Large intestine (tissue), 3 donors: ENCODE data around the gene CCDC134. TPM values are rescaled to one million over a fixed set of nuclear protein-coding genes. Genes with fewer than 3 reads are reported as not detected.
A peak's percentile ranks its signal among the peaks of the same experiment; 100 is the strongest.

ENCODE experiments used
- DNase-seq, 2 donors: peaks; one replicate each; pipeline versions ENCODE4 v3.0.0 to v3.0.0-alpha.2; 2013
- H3K27ac ChIP-seq: one replicate; pipeline ENCODE4 v1.5.1; 2013; ENCODE audit warnings: low read length
- H3K27me3 ChIP-seq: 2 replicates; pipeline ENCODE4 v1.6.1; 2013; ENCODE audit warnings: low read length; ENCODE audit not compliant: control insufficient read depth, insufficient read depth
- H3K36me3 ChIP-seq: 2 replicates; pipeline ENCODE4 v1.6.1; 2013; ENCODE audit warnings: low read length; ENCODE audit not compliant: control insufficient read depth, insufficient read depth
- H3K4me1 ChIP-seq: one replicate; pipeline ENCODE4 v1.6.1; 2013; ENCODE audit warnings: low read length; ENCODE audit not compliant: control insufficient read depth, insufficient read depth
- H3K4me3 ChIP-seq: one replicate; pipeline ENCODE4 v1.5.1; 2013; ENCODE audit warnings: low read length
- H3K9me3 ChIP-seq: one replicate; pipeline ENCODE4 v1.6.1; 2013; ENCODE audit warnings: mild to moderate bottlenecking, low read depth, low read length, moderate library complexity; ENCODE audit not compliant: control insufficient read depth
- WGBS: methylation state at CpG from one replicate; pipeline ENCODE4 v1.1.5; 2013; ENCODE audit warnings: low lambda C conversion rate; ENCODE audit not compliant: insufficient coverage; 5-methylcytosine and 5-hydroxymethylcytosine counted together
- polyA plus RNA-seq: library from polyadenylated mRNA; unstranded; fragments of 120-200 nt; gene quantifications from one replicate; pipeline ENCODE4 v1.2.1, GENCODE V29; 2013

CCDC134 gene
- polyA plus RNA-seq, 1 donor, result 7.2 TPM

- DNase-seq, result no peak
- WGBS, result 100% methylated on average over 1 of the region's 12 CpGs
- Histone ChIP-seq H3K9me3 (no peaks in the 10 kb centered on the region), H3K27me3 (no peaks in the 10 kb centered on the region), H3K4me3 (no peak overlapping the region), H3K4me1 (peaks cover 11% of the 10 kb centered on the region), H3K27ac (no peak overlapping the region), H3K36me3 (peaks cover 21% of the 10 kb centered on the region)
These were observed 21.2 kb downstream of the CCDC134 start for GRCh38 chr22:41821471-41822316.

DNA sequence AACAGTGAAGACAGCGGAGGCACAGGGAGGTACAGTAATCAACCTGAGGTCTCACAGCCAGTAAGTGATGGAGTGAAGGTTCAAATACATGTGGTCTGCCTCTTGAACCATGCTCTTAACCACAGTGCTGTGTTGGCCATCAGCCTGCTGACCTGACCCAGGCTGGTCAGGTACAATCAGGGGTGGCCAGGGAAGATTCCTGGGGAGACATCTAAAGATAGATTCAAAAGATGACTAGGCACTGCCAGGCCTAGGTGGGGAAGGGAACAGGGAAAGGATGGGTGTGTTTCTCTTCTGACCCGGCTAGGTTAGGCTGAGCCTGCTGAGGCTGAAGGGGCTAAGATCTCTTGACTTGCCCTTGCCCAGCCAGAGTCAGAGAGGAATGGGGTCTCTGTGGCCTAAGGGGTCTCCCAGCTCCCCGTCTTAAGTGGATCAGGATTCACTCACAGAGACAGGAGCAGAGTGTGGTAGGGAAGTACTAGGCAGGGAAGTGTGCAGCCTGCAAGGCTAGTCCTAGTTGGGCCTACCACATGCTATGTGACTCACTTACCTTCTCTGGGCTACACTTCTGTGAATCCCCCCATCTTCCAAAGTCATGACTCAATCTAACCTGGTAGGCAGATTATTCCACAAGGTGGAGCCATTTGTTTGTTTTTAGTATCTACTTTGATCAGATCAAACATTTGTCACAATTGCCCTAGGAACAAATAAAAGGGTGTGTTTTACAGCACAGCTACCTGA is 22.0 kb downstream of the CCDC134 start:
- Histone ChIP-seq H3K36me3 (peaks cover 21% of the 10 kb centered on the region), H3K27me3 (no peaks in the 10 kb centered on the region), H3K27ac (no peak overlapping the region), H3K4me3 (no peak overlapping the region), H3K4me1 (peaks cover 14% of the 10 kb centered on the region), H3K9me3 (no peaks in the 10 kb centered on the region)
- DNase-seq, result peak; percentile 22 to 61
- WGBS, result 100% methylated on average over 1 of the region's 3 CpGs

GRCh38 chr22:41823797-41824196 is 23.3 kb downstream of the CCDC134 start:
- no peak overlapping the region for H3K27ac ChIP-seq
- H3K27me3 ChIP-seq, result no peaks in the 10 kb centered on the region
- H3K4me3 ChIP-seq, result no peak overlapping the region
- 0% methylated on average over 1 of the region's 6 CpGs for WGBS
- DNase-seq, result no peak
- H3K4me1 ChIP-seq, result peaks cover 14% of the 10 kb centered on the region
- H3K36me3 ChIP-seq, result peaks cover 21% of the 10 kb centered on the region
- H3K9me3 ChIP-seq, result no peaks in the 10 kb centered on the region

DNA sequence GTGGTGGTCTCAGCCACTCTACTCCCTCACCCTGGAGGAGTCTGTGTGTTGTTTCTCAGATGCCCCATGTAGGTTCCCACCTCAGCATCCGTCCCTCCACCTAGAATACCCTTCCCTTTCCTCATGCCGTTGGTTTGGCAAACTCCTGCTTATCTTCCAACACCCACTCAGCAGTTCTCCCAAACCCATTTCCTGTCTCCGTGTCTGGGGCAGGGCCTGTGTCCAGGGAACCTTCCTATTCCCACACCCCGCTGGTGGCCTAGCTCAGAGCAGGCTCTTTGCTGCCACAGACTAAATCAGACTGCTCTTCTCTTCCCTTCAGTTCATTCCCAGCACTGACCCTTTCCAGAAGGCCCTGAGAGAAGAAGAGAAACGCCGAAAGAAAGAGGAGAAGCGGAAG is 24.9 kb downstream of the CCDC134 start:
- DNase-seq, result no peak

DNA sequence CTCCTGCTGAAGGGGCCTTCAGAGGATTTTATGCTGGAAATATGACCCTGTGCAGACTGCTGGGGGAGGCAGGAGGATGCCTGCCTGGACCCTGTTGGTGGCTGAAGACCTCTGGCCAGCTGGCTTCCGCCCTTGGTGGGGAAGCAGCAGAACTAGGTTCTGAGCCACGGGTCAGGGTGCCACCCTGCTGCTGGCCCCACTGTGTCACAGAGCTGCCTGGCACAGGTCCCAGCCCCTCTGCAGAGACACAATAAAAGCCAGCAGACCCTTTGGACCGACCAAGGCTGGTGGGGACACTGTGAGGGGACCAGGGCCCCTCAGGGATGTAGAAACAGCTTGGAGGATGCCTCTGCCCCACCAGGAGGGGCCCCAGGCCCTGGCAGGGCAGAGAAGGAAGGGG is 25.5 kb downstream of the CCDC134 start:
- Histone ChIP-seq H3K27me3 (no peaks in the 10 kb centered on the region), H3K9me3 (no peaks in the 10 kb centered on the region), H3K4me1 (peaks cover 14% of the 10 kb centered on the region), H3K4me3 (no peak overlapping the region), H3K36me3 (peaks cover 17% of the 10 kb centered on the region), H3K27ac (no peak overlapping the region)
- no CpG with 5 or more reads among the region's 3 CpGs for WGBS
- DNase-seq, result no peak

More for the DNA sequence above, 24.9 kb downstream of the CCDC134 start:
- H3K27ac ChIP-seq, result no peak overlapping the region
- no peak overlapping the region for H3K4me3 ChIP-seq
- peaks cover 17% of the 10 kb centered on the region for H3K36me3 ChIP-seq
- WGBS, result 100% methylated on average over 2 of the region's 7 CpGs
- no peaks in the 10 kb centered on the region for H3K27me3 ChIP-seq
- H3K9me3 ChIP-seq, result no peaks in the 10 kb centered on the region
- H3K4me1 ChIP-seq, result peaks cover 14% of the 10 kb centered on the region

GRCh38 chr22:41826430-41827383 is 26.2 kb downstream of the CCDC134 start:
- no CpG with 5 or more reads among the region's 11 CpGs for WGBS
- no peak for DNase-seq

GRCh38 chr22:41827671-41828070 is 27.2 kb downstream of the CCDC134 start:
- Histone ChIP-seq H3K9me3 (no peaks in the 10 kb centered on the region), H3K27me3 (no peaks in the 10 kb centered on the region), H3K27ac (no peak overlapping the region), H3K4me1 (peaks cover 14% of the 10 kb centered on the region), H3K36me3 (peaks cover 17% of the 10 kb centered on the region), H3K4me3 (no peak overlapping the region)
- no CpG with 5 or more reads among the region's 6 CpGs for WGBS
- no peak for DNase-seq

More at GRCh38 chr22:41826430-41827383, 26.2 kb downstream of the CCDC134 start:
- Histone ChIP-seq H3K27ac (no peak overlapping the region), H3K4me1 (peaks cover 14% of the 10 kb centered on the region), H3K36me3 (peaks cover 17% of the 10 kb centered on the region), H3K9me3 (no peaks in the 10 kb centered on the region), H3K4me3 (no peak overlapping the region), H3K27me3 (no peaks in the 10 kb centered on the region)

- no peak overlapping the region for H3K27ac ChIP-seq
- peaks cover 14% of the 10 kb centered on the region for H3K4me1 ChIP-seq
- no peak overlapping the region for H3K4me3 ChIP-seq
- H3K9me3 ChIP-seq, result no peaks in the 10 kb centered on the region
- DNase-seq, result peak in 1 of 2 donors; percentile 66
- H3K36me3 ChIP-seq, result peaks cover 15% of the 10 kb centered on the region
- no peaks in the 10 kb centered on the region for H3K27me3 ChIP-seq
- no CpG with 5 or more reads among the region's 4 CpGs for WGBS
These were observed 28.0 kb downstream of the CCDC134 start for GRCh38 chr22:41828516-41828915.

GRCh38 chr22:41830174-41830573 is 29.7 kb downstream of the CCDC134 start:
- Histone ChIP-seq H3K27ac (no peak overlapping the region), H3K9me3 (no peaks in the 10 kb centered on the region), H3K4me1 (peaks cover 23% of the 10 kb centered on the region), H3K36me3 (peaks cover 9% of the 10 kb centered on the region), H3K27me3 (no peaks in the 10 kb centered on the region), H3K4me3 (no peak overlapping the region)
- WGBS, result no CpG with 5 or more reads among the region's 3 CpGs
- DNase-seq, result no peak

DNA sequence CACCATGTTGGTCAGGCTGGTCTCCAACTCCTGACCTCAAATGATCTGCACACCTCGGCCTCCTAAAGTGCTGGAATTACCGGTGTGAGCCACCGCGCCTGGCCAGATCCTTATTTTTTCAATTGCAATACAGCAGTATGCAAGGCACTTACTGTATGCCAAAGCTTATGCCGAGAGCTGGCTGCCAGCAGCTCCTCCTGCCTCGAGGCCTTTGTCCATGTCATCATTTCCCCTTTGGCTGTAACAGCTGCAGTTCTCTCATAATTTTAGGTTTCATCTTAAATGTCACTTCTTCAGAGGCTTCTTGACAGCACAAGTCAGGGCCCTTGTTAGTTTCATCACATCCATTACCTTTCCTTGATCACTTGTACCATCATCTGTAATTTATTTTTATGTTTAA is 30.9 kb downstream of the CCDC134 start:
- DNase-seq, result no peak
- no peaks in the 10 kb centered on the region for H3K27me3 ChIP-seq
- H3K9me3 ChIP-seq, result no peaks in the 10 kb centered on the region
- peaks cover 8% of the 10 kb centered on the region for H3K36me3 ChIP-seq
- WGBS, result no CpG with 5 or more reads among the region's 6 CpGs
- H3K27ac ChIP-seq, result peak overlapping the region; percentile 91
- peaks cover 15% of the 10 kb centered on the region for H3K4me1 ChIP-seq
- H3K4me3 ChIP-seq, result no peak overlapping the region
